Endothelial cell (in vitro differentiated cells): Measurements from ENCODE around the gene NSUN3. TPM values are rescaled to one million over a fixed set of nuclear protein-coding genes. Genes with fewer than 3 reads are reported as not detected.

Experiments used
- DNase-seq: peaks from one replicate; pipeline ENCODE4 v3.0.0; 2021; ENCODE audit warnings: low spot score
- H3K27ac Mint-ChIP-seq: one replicate; pipeline ENCODE4 v1.8.0; 2021; ENCODE audit warnings: mixed read lengths, inconsistent platforms; ENCODE audit not compliant: unreplicated experiment
- H3K27me3 Mint-ChIP-seq: one replicate; pipeline ENCODE4 v1.8.0; 2021; ENCODE audit warnings: mild to moderate bottlenecking, moderate library complexity, mixed read lengths, inconsistent platforms; ENCODE audit not compliant: unreplicated experiment
- H3K36me3 Mint-ChIP-seq: one replicate; pipeline ENCODE4 v1.8.0; 2021; ENCODE audit warnings: mild to moderate bottlenecking, low read depth, mixed read lengths, inconsistent platforms; ENCODE audit not compliant: unreplicated experiment
- H3K4me1 Mint-ChIP-seq: one replicate; pipeline ENCODE4 v1.8.0; 2021; ENCODE audit warnings: mild to moderate bottlenecking, mixed read lengths, inconsistent platforms; ENCODE audit not compliant: unreplicated experiment
- H3K4me3 Mint-ChIP-seq: one replicate; pipeline ENCODE4 v1.8.0; 2021; ENCODE audit warnings: mild to moderate bottlenecking, mixed read lengths, inconsistent platforms; ENCODE audit not compliant: unreplicated experiment
- H3K9me3 Mint-ChIP-seq: one replicate; pipeline ENCODE4 v1.8.0; 2021; ENCODE audit warnings: mixed read lengths, inconsistent platforms; ENCODE audit not compliant: unreplicated experiment
- CTCF ChIP-seq: fragments of 200-600 bp; sonication (generic); IDR thresholded peaks from one replicate; pipeline ENCODE4 v1.5.0; 2021; ENCODE audit warnings: antibody characterized with exemption; ENCODE audit not compliant: unreplicated experiment
- total RNA-seq: library from RNA; stranded (reverse); fragmentation: NEBNext Ultra II Directional; extraction: Animal tissue kit (Norgen Biotek cat#: 25700); gene quantifications from one replicate; pipeline ENCODE4 v1.2.1, GENCODE V29; 2021; ENCODE audit not compliant: unreplicated experiment

Gene NSUN3
- total RNA-seq, 1 donor from 2014 or later, result 11.5 TPM

DNA sequence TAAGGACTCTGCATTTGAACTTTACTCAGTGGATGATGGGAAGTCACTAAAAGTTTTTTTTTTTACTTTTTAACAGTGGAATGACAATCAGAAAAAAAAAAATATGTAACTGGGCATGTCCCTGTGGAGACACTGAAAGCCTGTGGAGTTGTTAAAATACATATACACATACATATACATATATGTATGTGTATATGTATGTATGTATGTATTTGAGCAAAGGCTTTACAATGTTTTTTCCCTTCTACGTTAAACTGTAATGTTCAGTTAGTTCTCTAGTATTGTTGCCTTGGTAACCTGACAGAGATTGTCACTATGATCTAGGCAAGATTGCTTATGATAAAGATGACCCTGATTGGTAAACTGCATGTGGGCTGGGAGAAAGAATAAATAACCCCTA lies 30.3 kb downstream of the NSUN3 start:
- Mint-ChIP-seq H3K36me3 (no peaks in the 10 kb centered on the region), H3K9me3 (no peaks in the 10 kb centered on the region), H3K27me3 (peaks cover 2% of the 10 kb centered on the region), H3K4me1 (peaks cover 14% of the 10 kb centered on the region), H3K27ac (peak overlapping the region; percentile 15), H3K4me3 (no peak overlapping the region)
- TF ChIP-seq CTCF, result no peak
- DNase-seq, result no peak

DNA sequence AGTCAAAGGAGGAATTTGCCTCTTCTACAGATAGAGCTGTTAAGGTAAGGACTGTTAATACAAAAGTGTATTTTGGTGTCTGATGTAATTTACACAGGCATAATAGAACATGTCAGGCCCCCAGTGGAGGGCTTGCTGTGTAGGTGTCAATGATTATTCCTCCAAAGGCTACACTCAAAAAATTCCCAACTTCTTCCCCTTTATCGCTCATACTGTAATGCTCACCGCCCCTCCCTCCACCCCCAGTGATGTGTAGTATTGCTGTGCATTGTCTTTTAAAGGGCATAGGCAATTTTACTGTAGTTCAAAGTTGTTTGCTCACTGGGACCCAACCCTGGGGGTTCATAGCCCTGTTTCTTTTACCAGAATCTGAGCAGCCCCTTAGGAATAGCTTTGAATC lies 32.2 kb downstream of the NSUN3 start:
- DNase-seq, result no peak
- H3K36me3 Mint-ChIP-seq, result peaks cover 2% of the 10 kb centered on the region

DNA sequence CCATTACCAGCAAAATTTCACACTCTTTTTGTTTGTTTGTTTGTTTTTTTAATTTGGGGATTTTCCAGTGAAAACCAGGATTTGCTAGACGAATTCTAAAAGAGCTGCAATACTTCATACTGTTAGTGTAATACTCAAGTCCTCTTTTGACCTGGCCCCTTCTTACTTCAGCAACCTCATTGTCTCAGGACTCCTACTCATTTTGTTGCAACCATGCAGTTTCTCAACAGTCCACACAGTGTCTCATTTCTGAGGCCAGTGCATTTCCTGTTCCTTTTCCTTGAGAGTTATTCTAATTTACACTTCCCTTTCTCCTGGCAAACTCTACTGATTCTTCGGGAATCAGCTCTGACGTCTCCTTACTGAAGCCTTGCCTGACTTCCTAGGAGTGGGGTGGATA lies 35.6 kb downstream of the NSUN3 start:
- Mint-ChIP-seq H3K9me3 (no peaks in the 10 kb centered on the region), H3K27ac (peak overlapping the region; percentile 83), H3K4me1 (peaks cover 19% of the 10 kb centered on the region), H3K36me3 (peaks cover 4% of the 10 kb centered on the region), H3K27me3 (peaks cover 2% of the 10 kb centered on the region), H3K4me3 (no peak overlapping the region)
- TF ChIP-seq CTCF, result no peak
- peak; percentile 9 for DNase-seq

More for the DNA sequence above, 32.2 kb downstream of the NSUN3 start:
- TF ChIP-seq CTCF, result no peak
- no peaks in the 10 kb centered on the region for H3K9me3 Mint-ChIP-seq
- no peak overlapping the region for H3K27ac Mint-ChIP-seq
- peaks cover 25% of the 10 kb centered on the region for H3K4me1 Mint-ChIP-seq
- H3K27me3 Mint-ChIP-seq, result peaks cover 2% of the 10 kb centered on the region
- H3K4me3 Mint-ChIP-seq, result no peak overlapping the region

DNA sequence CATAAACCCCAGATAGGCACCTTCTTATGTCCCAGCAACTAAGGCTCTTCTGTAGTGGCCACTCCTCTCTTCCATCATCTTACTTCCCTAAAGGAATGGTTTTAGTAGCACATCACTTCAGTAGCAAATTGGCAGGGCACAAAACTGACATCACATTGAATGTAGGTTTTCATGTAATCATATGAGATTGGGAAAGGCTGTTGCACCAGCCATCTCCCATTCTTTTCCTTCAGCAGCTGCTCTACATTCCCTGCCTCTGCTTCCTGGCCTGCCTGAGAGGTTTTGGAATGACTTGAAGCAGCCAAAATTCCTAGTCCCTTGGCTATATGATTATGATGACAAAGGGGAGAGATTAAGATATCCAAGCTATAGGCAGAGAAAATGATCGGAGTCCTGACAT lies 36.5 kb downstream of the NSUN3 start:
- Mint-ChIP-seq H3K27me3 (peaks cover 2% of the 10 kb centered on the region), H3K27ac (peak overlapping the region; percentile 46), H3K9me3 (no peaks in the 10 kb centered on the region), H3K4me3 (no peak overlapping the region), H3K36me3 (peaks cover 4% of the 10 kb centered on the region), H3K4me1 (peaks cover 18% of the 10 kb centered on the region)
- no peak for DNase-seq
- no peak for TF ChIP-seq CTCF

GRCh38 chr3:94101860-94102259 lies 39.0 kb downstream of the NSUN3 start:
- Mint-ChIP-seq H3K36me3 (peaks cover 4% of the 10 kb centered on the region), H3K9me3 (no peaks in the 10 kb centered on the region), H3K4me1 (peaks cover 18% of the 10 kb centered on the region), H3K4me3 (no peak overlapping the region), H3K27me3 (peaks cover 2% of the 10 kb centered on the region), H3K27ac (no peak overlapping the region)
- no peak for DNase-seq
- no peak for TF ChIP-seq CTCF
